Spleen (tissue), 7 donors: ENCODE measurements around the gene SLC35G6.
A peak's percentile ranks its signal among the peaks of the same experiment; 100 is the strongest.

Experiments used
- POLR2AphosphoS5 ChIP-seq, 3 donors: sonication (generic); formaldehyde crosslinking; IDR thresholded peaks; one replicate each; pipeline ENCODE4 v1.5.1; 2017; ENCODE audit warnings: antibody characterized with exemption in 3 of 3
- TF ChIP-seq, protein P1 (sequence below), 11 experiments: fragments of 200-600 bp in 7 of 11; fragments of 450-650 bp in 4 of 11; sonication (generic) in 4 of 11; IDR thresholded peaks in 8 of 11; conservative IDR thresholded peaks in 3 of 11; 1 replicate in 7 of 11; 2 replicates in 4 of 11; pipeline versions ENCODE4 v1.4.0 to v1.8.0; 2016 to 2021; ENCODE audit warnings: antibody characterized with exemption in 11 of 11, inconsistent platforms in 4 of 11, mild to moderate bottlenecking in 1 of 11
- donor health status: DM: no; HTN: no; CAD: no; lungs with moderate emphysema.
- donor health status: DM: no; HTN: no; CAD: no.
- donor health status: DM: no; HTN: no; CAD: no.

DNA sequence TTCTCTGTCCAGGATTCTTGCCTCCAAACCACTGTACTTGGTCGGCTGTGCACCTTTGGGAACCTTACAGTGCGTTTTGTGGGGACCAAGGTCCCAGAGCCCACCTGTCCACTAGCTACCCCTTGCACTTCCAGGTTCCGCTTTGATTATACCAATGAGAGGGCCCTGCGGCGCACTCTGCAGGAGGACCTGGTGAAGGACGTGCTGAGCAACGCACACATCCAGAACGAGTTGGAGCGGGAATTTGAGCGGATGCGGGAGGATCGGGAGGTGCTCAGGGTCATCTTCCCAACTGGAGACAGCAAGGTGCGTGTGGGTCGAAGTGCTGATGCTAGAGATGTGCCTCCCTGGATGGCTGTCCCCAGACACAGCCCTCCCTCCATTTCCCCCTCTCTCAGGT, 21.7 kb downstream of the SLC35G6 start:
- TF ChIP-seq, protein P1, sequence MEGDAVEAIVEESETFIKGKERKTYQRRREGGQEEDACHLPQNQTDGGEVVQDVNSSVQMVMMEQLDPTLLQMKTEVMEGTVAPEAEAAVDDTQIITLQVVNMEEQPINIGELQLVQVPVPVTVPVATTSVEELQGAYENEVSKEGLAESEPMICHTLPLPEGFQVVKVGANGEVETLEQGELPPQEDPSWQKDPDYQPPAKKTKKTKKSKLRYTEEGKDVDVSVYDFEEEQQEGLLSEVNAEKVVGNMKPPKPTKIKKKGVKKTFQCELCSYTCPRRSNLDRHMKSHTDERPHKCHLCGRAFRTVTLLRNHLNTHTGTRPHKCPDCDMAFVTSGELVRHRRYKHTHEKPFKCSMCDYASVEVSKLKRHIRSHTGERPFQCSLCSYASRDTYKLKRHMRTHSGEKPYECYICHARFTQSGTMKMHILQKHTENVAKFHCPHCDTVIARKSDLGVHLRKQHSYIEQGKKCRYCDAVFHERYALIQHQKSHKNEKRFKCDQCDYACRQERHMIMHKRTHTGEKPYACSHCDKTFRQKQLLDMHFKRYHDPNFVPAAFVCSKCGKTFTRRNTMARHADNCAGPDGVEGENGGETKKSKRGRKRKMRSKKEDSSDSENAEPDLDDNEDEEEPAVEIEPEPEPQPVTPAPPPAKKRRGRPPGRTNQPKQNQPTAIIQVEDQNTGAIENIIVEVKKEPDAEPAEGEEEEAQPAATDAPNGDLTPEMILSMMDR (IDR thresholded peaks at IDR 0.05 in 8 of 11, conservative IDR thresholded peaks at IDR 0.05 in 3 of 11): peak in 2 of 11 experiments; percentile 8 to 20
- TF ChIP-seq POLR2AphosphoS5 (IDR thresholded peaks at IDR 0.05): peak in 1 of 3 donors; percentile 36
